Measurements from ENCODE around the gene NANS. TPM values are rescaled to one million over a fixed set of nuclear protein-coding genes. Genes with fewer than 3 reads are reported as not detected.

NANS gene
- total RNA-seq, 1 experiment from 2014 or later, result 48.9 TPM

GRCh38 chr9:98124637-98125426, 68.3 kb downstream of the NANS start:
- no peaks in the 10 kb centered on the region for H3K9me2 ChIP-seq (ENCODE audit: insufficient read depth)
- H3K4me1 ChIP-seq (ENCODE audit: control insufficient read depth in 1 of 2, insufficient read depth in 2 of 2, low read length in 2 of 2), result peaks cover 0 to 11% of the 10 kb centered on the region in 2 experiments; a peak in 2 of 4 replicates
- ChIA-PET RAD21 (ENCODE audit: low non-redundant PET in 1 of 2, low total read pairs in 2 of 2, uncharacterized antibody in 2 of 2, unreplicated experiment in 2 of 2) (no interaction called here), CTCF (no interaction called here), POLR2A (no interaction called here)
- no TSS peak for BruUV-seq (replicated peaks)
- H3K4me3 ChIP-seq (replicated peaks in 1 of 2; ENCODE audit: low read depth in 1 of 2, low read length in 2 of 2), result no peak overlapping the region
- TF ChIP-seq SRF (IDR thresholded peaks at IDR 0.05; ENCODE audit: low read depth) (no peak), ATF3 (IDR thresholded peaks at IDR 0.05) (no peak), MAX (IDR thresholded peaks at IDR 0.05) (no peak), CTCF (IDR thresholded peaks at IDR 0.05 in 2 of 3, conservative IDR thresholded peaks at IDR 0.05 in 1 of 3; ENCODE audit: borderline replicate concordance in 1 of 3, insufficient read depth in 1 of 3, low read depth in 2 of 3, low read length in 2 of 3) (no peak), CBX3 (IDR thresholded peaks at IDR 0.05; ENCODE audit: low read depth) (no peak), ELF1 (IDR thresholded peaks at IDR 0.05; ENCODE audit: borderline replicate concordance, low read depth) (no peak), POLR2A (IDR thresholded peaks at IDR 0.05; ENCODE audit: borderline replicate concordance, extremely low read depth, insufficient read depth, insufficient read length) (no peak), ZNF274 (IDR thresholded peaks at IDR 0.05; ENCODE audit: low read depth, low read length) (no peak), RAD21 (IDR thresholded peaks at IDR 0.05; ENCODE audit: low read depth) (no peak), EZH2phosphoT487 (IDR thresholded peaks at IDR 0.05; ENCODE audit: borderline replicate concordance) (no peak), TCF7L2 (IDR thresholded peaks at IDR 0.05; ENCODE audit: borderline replicate concordance, extremely low read depth, insufficient read depth, insufficient read length) (no peak), SIN3A (IDR thresholded peaks at IDR 0.05; ENCODE audit: low read depth) (no peak), EZH2 (IDR thresholded peaks at IDR 0.05) (no peak), FOSL1 (IDR thresholded peaks at IDR 0.05; ENCODE audit: low read depth) (no peak), CEBPB (IDR thresholded peaks at IDR 0.05; ENCODE audit: low read depth) (no peak), YY1 (IDR thresholded peaks at IDR 0.05; ENCODE audit: extremely low read depth, insufficient replicate concordance, low read depth, low read length) (no peak), JUND (IDR thresholded peaks at IDR 0.05) (no peak), REST (IDR thresholded peaks at IDR 0.05; ENCODE audit: low read depth) (no peak)
- TF ChIP-seq, protein P1, sequence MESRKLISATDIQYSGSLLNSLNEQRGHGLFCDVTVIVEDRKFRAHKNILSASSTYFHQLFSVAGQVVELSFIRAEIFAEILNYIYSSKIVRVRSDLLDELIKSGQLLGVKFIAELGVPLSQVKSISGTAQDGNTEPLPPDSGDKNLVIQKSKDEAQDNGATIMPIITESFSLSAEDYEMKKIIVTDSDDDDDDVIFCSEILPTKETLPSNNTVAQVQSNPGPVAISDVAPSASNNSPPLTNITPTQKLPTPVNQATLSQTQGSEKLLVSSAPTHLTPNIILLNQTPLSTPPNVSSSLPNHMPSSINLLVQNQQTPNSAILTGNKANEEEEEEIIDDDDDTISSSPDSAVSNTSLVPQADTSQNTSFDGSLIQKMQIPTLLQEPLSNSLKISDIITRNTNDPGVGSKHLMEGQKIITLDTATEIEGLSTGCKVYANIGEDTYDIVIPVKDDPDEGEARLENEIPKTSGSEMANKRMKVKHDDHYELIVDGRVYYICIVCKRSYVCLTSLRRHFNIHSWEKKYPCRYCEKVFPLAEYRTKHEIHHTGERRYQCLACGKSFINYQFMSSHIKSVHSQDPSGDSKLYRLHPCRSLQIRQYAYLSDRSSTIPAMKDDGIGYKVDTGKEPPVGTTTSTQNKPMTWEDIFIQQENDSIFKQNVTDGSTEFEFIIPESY (IDR thresholded peaks at IDR 0.05; ENCODE audit: extremely low read depth, insufficient replicate concordance, low read length), result no peak
- no peak for ATAC-seq
- no peak for DNase-seq (ENCODE audit: low read depth, low spot score)
- no peaks in the 10 kb centered on the region for H3K79me2 ChIP-seq (ENCODE audit: insufficient read depth, low read length)
- H3K4me2 ChIP-seq (ENCODE audit: low read length), result no peak overlapping the region
- no peaks in the 10 kb centered on the region for H4K20me1 ChIP-seq (ENCODE audit: insufficient read depth)
- no peak overlapping the region for H2AFZ ChIP-seq (ENCODE audit: low read depth, low read length, poor library complexity, severe bottlenecking)
- intact Hi-C loops (cut with micrococcal nuclease), result no loop called here
- H3K9me3 ChIP-seq (ENCODE audit: control insufficient read depth in 1 of 2, insufficient read depth in 1 of 2, low read depth in 1 of 2, low read length in 2 of 2), result no peaks in the 10 kb centered on the region
- H3K9ac ChIP-seq (ENCODE audit: low read length), result no peak overlapping the region
- H3K36me3 ChIP-seq (ENCODE audit: control insufficient read depth in 1 of 2, insufficient read depth in 2 of 2, low read length in 2 of 2), result no peaks in the 10 kb centered on the region
- H3K27me3 ChIP-seq (ENCODE audit: insufficient read depth, low read length), result no peaks in the 10 kb centered on the region
- no peak overlapping the region for H3K27ac ChIP-seq (ENCODE audit: low read depth, low read length)

Measured in HCT116 (cell line).